ENCODE results near the gene SCEL.
"Not testable (repeated sequence)": the region's sequence is repeated elsewhere in the genome, so short reads cannot be mapped to it uniquely, and the experiment has no call there.

The SCEL gene

GRCh38 chr13:77508959-77509620 is 26.4 kb upstream of the SCEL start:
- Histone ChIP-seq H3K36me3 (ENCODE audit: control insufficient read depth, insufficient read depth, low read length) (no peaks in the 10 kb centered on the region), H3K27ac (ENCODE audit: insufficient read depth, low read depth, low read length, poor library complexity, severe bottlenecking) (no peak overlapping the region), H3K9me3 (ENCODE audit: control insufficient read depth, low read length) (no peaks in the 10 kb centered on the region), H3K4me3 (ENCODE audit: insufficient read depth, low read depth, low read length) (no peak overlapping the region), H3K27me3 (ENCODE audit: control insufficient read depth, insufficient read depth, low read length, poor library complexity, severe bottlenecking) (no peaks in the 10 kb centered on the region), H3K4me1 (ENCODE audit: control insufficient read depth, insufficient read depth, low read length) (no peaks in the 10 kb centered on the region)
- WGBS, 2 experiments = 90 to 94% methylated on average over 3 to 4 of the region's 4 CpGs

GRCh38 chr13:77510156-77510555 is 25.4 kb upstream of the SCEL start:
- no peaks in the 10 kb centered on the region for H3K9me3 ChIP-seq (ENCODE audit: control insufficient read depth, low read length)
- H3K36me3 ChIP-seq (ENCODE audit: control insufficient read depth, insufficient read depth, low read length) = no peaks in the 10 kb centered on the region
- H3K27ac ChIP-seq (ENCODE audit: insufficient read depth, low read depth, low read length, poor library complexity, severe bottlenecking) = no peak overlapping the region
- H3K27me3 ChIP-seq (ENCODE audit: control insufficient read depth, insufficient read depth, low read length, poor library complexity, severe bottlenecking) = no peaks in the 10 kb centered on the region
- 96 to 99% methylated on average over 3 of the region's 3 CpGs for WGBS, 2 experiments
- H3K4me1 ChIP-seq (ENCODE audit: control insufficient read depth, insufficient read depth, low read length) = no peaks in the 10 kb centered on the region
- H3K4me3 ChIP-seq (ENCODE audit: insufficient read depth, low read depth, low read length) = no peak overlapping the region

- H3K4me1 ChIP-seq (ENCODE audit: control insufficient read depth, insufficient read depth, low read length) = no peaks in the 10 kb centered on the region
- WGBS, 2 experiments = 86% methylated on average over 5 of the region's 5 CpGs
- H3K4me3 ChIP-seq (ENCODE audit: insufficient read depth, low read depth, low read length) = no peak overlapping the region
- H3K27ac ChIP-seq (ENCODE audit: insufficient read depth, low read depth, low read length, poor library complexity, severe bottlenecking) = no peak overlapping the region
- H3K9me3 ChIP-seq (ENCODE audit: control insufficient read depth, low read length) = no peaks in the 10 kb centered on the region
- H3K27me3 ChIP-seq (ENCODE audit: control insufficient read depth, insufficient read depth, low read length, poor library complexity, severe bottlenecking) = no peaks in the 10 kb centered on the region
- no peaks in the 10 kb centered on the region for H3K36me3 ChIP-seq (ENCODE audit: control insufficient read depth, insufficient read depth, low read length)
Measured at GRCh38 chr13:77511552-77511951, 24.0 kb upstream of the SCEL start.

GRCh38 chr13:77513719-77514335 is 21.7 kb upstream of the SCEL start:
- Histone ChIP-seq H3K4me3 (ENCODE audit: insufficient read depth, low read depth, low read length) (no peak overlapping the region), H3K27ac (ENCODE audit: insufficient read depth, low read depth, low read length, poor library complexity, severe bottlenecking) (no peak overlapping the region), H3K4me1 (ENCODE audit: control insufficient read depth, insufficient read depth, low read length) (no peaks in the 10 kb centered on the region), H3K36me3 (ENCODE audit: control insufficient read depth, insufficient read depth, low read length) (no peaks in the 10 kb centered on the region), H3K27me3 (ENCODE audit: control insufficient read depth, insufficient read depth, low read length, poor library complexity, severe bottlenecking) (no peaks in the 10 kb centered on the region), H3K9me3 (ENCODE audit: control insufficient read depth, low read length) (no peaks in the 10 kb centered on the region)
- WGBS, 2 experiments = 89 to 95% methylated on average over 2 of the region's 2 CpGs

- Histone ChIP-seq H3K4me1 (ENCODE audit: control insufficient read depth, insufficient read depth, low read length) (no peaks in the 10 kb centered on the region), H3K27me3 (ENCODE audit: control insufficient read depth, insufficient read depth, low read length, poor library complexity, severe bottlenecking) (no peaks in the 10 kb centered on the region), H3K36me3 (ENCODE audit: control insufficient read depth, insufficient read depth, low read length) (no peaks in the 10 kb centered on the region), H3K27ac (ENCODE audit: insufficient read depth, low read depth, low read length, poor library complexity, severe bottlenecking) (no peak overlapping the region), H3K4me3 (ENCODE audit: insufficient read depth, low read depth, low read length) (no peak overlapping the region), H3K9me3 (ENCODE audit: control insufficient read depth, low read length) (no peaks in the 10 kb centered on the region)
- WGBS, 2 experiments = 49 to 52% methylated on average over 1 of the region's 1 CpG
Measured at GRCh38 chr13:77514336-77514726, 21.2 kb upstream of the SCEL start.

GRCh38 chr13:77515785-77516184 is 19.7 kb upstream of the SCEL start:
- Histone ChIP-seq H3K4me1 (ENCODE audit: control insufficient read depth, insufficient read depth, low read length) (no peaks in the 10 kb centered on the region), H3K36me3 (ENCODE audit: control insufficient read depth, insufficient read depth, low read length) (no peaks in the 10 kb centered on the region), H3K4me3 (ENCODE audit: insufficient read depth, low read depth, low read length) (no peak overlapping the region), H3K9me3 (ENCODE audit: control insufficient read depth, low read length) (no peaks in the 10 kb centered on the region), H3K27me3 (ENCODE audit: control insufficient read depth, insufficient read depth, low read length, poor library complexity, severe bottlenecking) (no peaks in the 10 kb centered on the region), H3K27ac (ENCODE audit: insufficient read depth, low read depth, low read length, poor library complexity, severe bottlenecking) (no peak overlapping the region)
- 34 to 38% methylated on average over 1 of the region's 2 CpGs for WGBS, 2 experiments

GRCh38 chr13:77516342-77516789 is 19.1 kb upstream of the SCEL start:
- Histone ChIP-seq H3K27ac (ENCODE audit: insufficient read depth, low read depth, low read length, poor library complexity, severe bottlenecking) (no peak overlapping the region), H3K36me3 (ENCODE audit: control insufficient read depth, insufficient read depth, low read length) (no peaks in the 10 kb centered on the region), H3K4me3 (ENCODE audit: insufficient read depth, low read depth, low read length) (no peak overlapping the region), H3K4me1 (ENCODE audit: control insufficient read depth, insufficient read depth, low read length) (no peaks in the 10 kb centered on the region), H3K27me3 (ENCODE audit: control insufficient read depth, insufficient read depth, low read length, poor library complexity, severe bottlenecking) (no peaks in the 10 kb centered on the region), H3K9me3 (ENCODE audit: control insufficient read depth, low read length) (no peaks in the 10 kb centered on the region)
- WGBS, 2 experiments = 91% methylated on average over 4 of the region's 4 CpGs

GRCh38 chr13:77518266-77518665 is 17.2 kb upstream of the SCEL start:
- no peaks in the 10 kb centered on the region for H3K4me1 ChIP-seq (ENCODE audit: control insufficient read depth, insufficient read depth, low read length)
- no peak overlapping the region for H3K27ac ChIP-seq (ENCODE audit: insufficient read depth, low read depth, low read length, poor library complexity, severe bottlenecking)
- no peaks in the 10 kb centered on the region for H3K9me3 ChIP-seq (ENCODE audit: control insufficient read depth, low read length)
- no peaks in the 10 kb centered on the region for H3K36me3 ChIP-seq (ENCODE audit: control insufficient read depth, insufficient read depth, low read length)
- H3K27me3 ChIP-seq (ENCODE audit: control insufficient read depth, insufficient read depth, low read length, poor library complexity, severe bottlenecking) = no peaks in the 10 kb centered on the region
- no peak overlapping the region for H3K4me3 ChIP-seq (ENCODE audit: insufficient read depth, low read depth, low read length)

- not testable (repeated sequence) for H3K9me3 ChIP-seq (ENCODE audit: control insufficient read depth, low read length); H3K4me3 ChIP-seq (ENCODE audit: insufficient read depth, low read depth, low read length); H3K27me3 ChIP-seq (ENCODE audit: control insufficient read depth, insufficient read depth, low read length, poor library complexity, severe bottlenecking); H3K36me3 ChIP-seq (ENCODE audit: control insufficient read depth, insufficient read depth, low read length); H3K4me1 ChIP-seq (ENCODE audit: control insufficient read depth, insufficient read depth, low read length); H3K27ac ChIP-seq (ENCODE audit: insufficient read depth, low read depth, low read length, poor library complexity, severe bottlenecking)
- 94 to 100% methylated on average over 1 of the region's 1 CpG for WGBS, 2 experiments
Measured at GRCh38 chr13:77519396-77519795, 16.1 kb upstream of the SCEL start.

- no peak overlapping the region for H3K27ac ChIP-seq (ENCODE audit: insufficient read depth, low read depth, low read length, poor library complexity, severe bottlenecking)
- WGBS, 2 experiments = 91 to 95% methylated on average over 4 of the region's 4 CpGs
- H3K4me3 ChIP-seq (ENCODE audit: insufficient read depth, low read depth, low read length) = no peak overlapping the region
- H3K4me1 ChIP-seq (ENCODE audit: control insufficient read depth, insufficient read depth, low read length) = no peaks in the 10 kb centered on the region
- no peaks in the 10 kb centered on the region for H3K9me3 ChIP-seq (ENCODE audit: control insufficient read depth, low read length)
- no peaks in the 10 kb centered on the region for H3K27me3 ChIP-seq (ENCODE audit: control insufficient read depth, insufficient read depth, low read length, poor library complexity, severe bottlenecking)
- no peaks in the 10 kb centered on the region for H3K36me3 ChIP-seq (ENCODE audit: control insufficient read depth, insufficient read depth, low read length)
Measured at GRCh38 chr13:77519808-77520207, 15.7 kb upstream of the SCEL start.

Data from ectodermal cell (in vitro differentiated cells).